ENCODE results near the gene TRIM31.

The TRIM31 gene

GRCh38 chr6:30093951-30094661 is 18.8 kb downstream of the TRIM31 start:
- no peak for TF ChIP-seq CTCF (IDR thresholded peaks at IDR 0.05)

- TF ChIP-seq CTCF (IDR thresholded peaks at IDR 0.05) = no peak
Observed at GRCh38 chr6:30092852-30093543, 19.9 kb downstream of the TRIM31 start.

- no peak for TF ChIP-seq CTCF (IDR thresholded peaks at IDR 0.05)
Observed at GRCh38 chr6:30091577-30092381, 21.1 kb downstream of the TRIM31 start.

GRCh38 chr6:30087876-30088275 is 25.0 kb downstream of the TRIM31 start:
- TF ChIP-seq CTCF (IDR thresholded peaks at IDR 0.05) = no peak

GRCh38 chr6:30077218-30077617 is 35.7 kb downstream of the TRIM31 start:
- TF ChIP-seq CTCF (IDR thresholded peaks at IDR 0.05) = no peak

- TF ChIP-seq CTCF (IDR thresholded peaks at IDR 0.05) = peak; percentile 54; the same call in 1 of the 2 replicates
Observed at GRCh38 chr6:30075790-30076732, 36.8 kb downstream of the TRIM31 start.
